Neural cell (in vitro differentiated cells): ENCODE measurements around the gene R3HDML. TPM values are rescaled to one million over a fixed set of nuclear protein-coding genes. Genes with fewer than 3 reads are reported as not detected.

Experiments
- H2AFZ ChIP-seq: fragments of 200-600, 300-800 bp; sonication (generic), shearing (Covaris generic); 2 replicates; pipeline ENCODE4 v1.6.0; 2014; ENCODE audit warnings: low read depth, mild to moderate bottlenecking, antibody characterized with exemption, low read length, moderate library complexity
- H3F3A ChIP-seq: fragments of 200-600 bp; shearing (Covaris generic); 2 replicates; pipeline ENCODE4 v1.6.1; 2016; ENCODE audit warnings: mild to moderate bottlenecking, moderate library complexity, mixed read lengths, antibody characterized with exemption, low read length; ENCODE audit not compliant: insufficient read depth, poor library complexity, severe bottlenecking
- H3K27ac ChIP-seq: fragments of 200-600, 300-800 bp; sonication (generic), shearing (Covaris generic); 2 replicates; pipeline ENCODE4 v1.5.1; 2014; ENCODE audit warnings: mild to moderate bottlenecking, low read length, moderate library complexity
- H3K27me3 ChIP-seq: fragments of 300-800, 200-600 bp; sonication (generic), shearing (Covaris generic); 2 replicates; pipeline ENCODE4 v1.6.0; 2014; ENCODE audit warnings: mild to moderate bottlenecking, low read depth, low read length, moderate library complexity; ENCODE audit not compliant: insufficient read depth
- H3K36me3 ChIP-seq: fragments of 300-800, 200-600 bp; sonication (generic), shearing (Covaris generic); 2 replicates; pipeline ENCODE4 v1.5.1; 2014; ENCODE audit warnings: mild to moderate bottlenecking, antibody characterized with exemption, low read length, moderate library complexity; ENCODE audit not compliant: insufficient read depth
- H3K4me2 ChIP-seq: fragments of 300-800, 200-600 bp; sonication (generic), shearing (Covaris generic); 2 replicates; pipeline ENCODE4 v1.6.0; 2014; ENCODE audit warnings: mild to moderate bottlenecking, low read length
- H3K4me3 ChIP-seq: fragments of 300-800, 200-600 bp; sonication (generic), shearing (Covaris generic); 2 replicates; pipeline ENCODE4 v1.5.1; 2014; ENCODE audit warnings: mild to moderate bottlenecking, low read length, moderate library complexity
- H3K79me2 ChIP-seq: fragments of 200-600 bp; shearing (Covaris generic); replicated peaks from 2 replicates; pipeline ENCODE4 v1.6.0; 2014; ENCODE audit warnings: mild to moderate bottlenecking, low read length, moderate library complexity; ENCODE audit not compliant: insufficient read depth
- H3K9ac ChIP-seq: fragments of 300-800, 200-600 bp; sonication (generic), shearing (Covaris generic); 2 replicates; pipeline ENCODE4 v1.6.1; 2016; ENCODE audit warnings: mild to moderate bottlenecking, low read length, mixed read lengths
- H3K9me2 ChIP-seq: fragments of 200-600 bp; shearing (Covaris generic); 2 replicates; pipeline ENCODE4 v1.6.1; 2016; ENCODE audit warnings: mild to moderate bottlenecking, low read length, mixed read lengths; ENCODE audit not compliant: insufficient read depth
- H3K9me3 ChIP-seq: fragments of 200-600, 300-800 bp; sonication (generic), shearing (Covaris generic); 2 replicates; pipeline ENCODE4 v1.6.1; 2016; ENCODE audit warnings: mild to moderate bottlenecking, mixed run types, low read length, moderate library complexity, mixed read lengths
- H4K20me1 ChIP-seq: fragments of 200-600 bp; shearing (Covaris generic); 2 replicates; pipeline ENCODE4 v1.6.1; 2016; ENCODE audit warnings: mild to moderate bottlenecking, mixed run types; ENCODE audit not compliant: insufficient read depth
- CTCF ChIP-seq: fragments of 450-650 bp; IDR thresholded peaks from 2 replicates; pipeline ENCODE4 v1.5.1; 2014; ENCODE audit warnings: antibody characterized with exemption, mild to moderate bottlenecking, moderate library complexity; ENCODE audit not compliant: poor library complexity, severe bottlenecking
- EP300 ChIP-seq: fragments of 450-650 bp; conservative IDR thresholded peaks from 2 replicates; pipeline ENCODE4 v1.6.1; 2014; ENCODE audit warnings: antibody characterized with exemption, mild to moderate bottlenecking, moderate library complexity; ENCODE audit not compliant: poor library complexity, severe bottlenecking
- EZH2 ChIP-seq: fragments of 200-600, 300-800 bp; shearing (Covaris generic), sonication (generic); IDR thresholded peaks from 2 replicates; pipeline ENCODE4 v1.6.1; 2014; ENCODE audit warnings: antibody characterized with exemption, low read length, borderline replicate concordance, mild to moderate bottlenecking; ENCODE audit not compliant: insufficient read depth, poor library complexity, severe bottlenecking
- MXI1 ChIP-seq: fragments of 450-650 bp; conservative IDR thresholded peaks from 2 replicates; pipeline ENCODE4 v1.6.1; 2014; ENCODE audit warnings: antibody characterized with exemption, mild to moderate bottlenecking; ENCODE audit not compliant: poor library complexity, severe bottlenecking
- RAD21 ChIP-seq: fragments of 450-650 bp; conservative IDR thresholded peaks from 2 replicates; pipeline ENCODE4 v1.6.1; 2014; ENCODE audit warnings: antibody characterized with exemption, mild to moderate bottlenecking, moderate library complexity
- REST ChIP-seq: IDR thresholded peaks from 2 replicates; pipeline ENCODE4 v1.6.1; 2012; ENCODE audit warnings: borderline replicate concordance
- SMC3 ChIP-seq: fragments of 450-650 bp; conservative IDR thresholded peaks from 2 replicates; pipeline ENCODE4 v1.6.1; 2014; ENCODE audit warnings: antibody characterized with exemption, mild to moderate bottlenecking, moderate library complexity; ENCODE audit not compliant: poor library complexity
- TAF1 ChIP-seq: IDR thresholded peaks from 2 replicates; pipeline ENCODE4 v1.6.1; 2012; ENCODE audit warnings: low read depth
- polyA plus RNA-seq: library from polyadenylated mRNA; depleted of rRNA; stranded (reverse); fragments of >200 nt; gene quantifications from 2 replicates; pipeline ENCODE4 v1.2.3, GENCODE V29; 2014

Gene R3HDML
- polyA plus RNA-seq, 1 donor from 2014 or later, result not detected

GRCh38 chr20:44334306-44334705 is 2.5 kb upstream of the R3HDML start:
- Histone ChIP-seq H3F3A (no peaks in the 10 kb centered on the region), H3K79me2 (no peaks in the 10 kb centered on the region), H3K4me2 (no peak overlapping the region), H4K20me1 (no peaks in the 10 kb centered on the region), H3K36me3 (no peaks in the 10 kb centered on the region), H3K9ac (no peak overlapping the region), H2AFZ (no peak overlapping the region), H3K27me3 (no peaks in the 10 kb centered on the region), H3K9me3 (no peaks in the 10 kb centered on the region), H3K4me3 (no peak overlapping the region), H3K9me2 (no peaks in the 10 kb centered on the region), H3K27ac (no peak overlapping the region)
- no peak for TF ChIP-seq RAD21
- TF ChIP-seq EZH2, result no peak
- no peak for TF ChIP-seq EP300
- no peak for TF ChIP-seq CTCF

GRCh38 chr20:44334709-44335108 is 2.1 kb upstream of the R3HDML start:
- Histone ChIP-seq H3K79me2 (no peaks in the 10 kb centered on the region), H3K9ac (no peak overlapping the region), H3K36me3 (no peaks in the 10 kb centered on the region), H3F3A (no peaks in the 10 kb centered on the region), H3K27ac (no peak overlapping the region), H3K9me2 (no peaks in the 10 kb centered on the region), H3K4me2 (no peak overlapping the region), H3K27me3 (no peaks in the 10 kb centered on the region), H3K4me3 (no peak overlapping the region), H2AFZ (no peak overlapping the region), H4K20me1 (no peaks in the 10 kb centered on the region), H3K9me3 (no peaks in the 10 kb centered on the region)
- TF ChIP-seq CTCF, result no peak
- no peak for TF ChIP-seq SMC3

GRCh38 chr20:44335675-44336074 is 1.2 kb upstream of the R3HDML start:
- no peak overlapping the region for H3K4me2 ChIP-seq
- H3K36me3 ChIP-seq, result no peaks in the 10 kb centered on the region
- no peak overlapping the region for H3K4me3 ChIP-seq
- H3F3A ChIP-seq, result no peaks in the 10 kb centered on the region
- H3K9ac ChIP-seq, result no peak overlapping the region
- H3K27ac ChIP-seq, result no peak overlapping the region
- no peaks in the 10 kb centered on the region for H3K27me3 ChIP-seq
- H3K79me2 ChIP-seq, result no peaks in the 10 kb centered on the region
- H2AFZ ChIP-seq, result no peak overlapping the region
- H4K20me1 ChIP-seq, result no peaks in the 10 kb centered on the region
- H3K9me3 ChIP-seq, result no peaks in the 10 kb centered on the region
- no peaks in the 10 kb centered on the region for H3K9me2 ChIP-seq
- TF ChIP-seq MXI1 (no peak), EP300 (no peak), TAF1 (no peak), REST (no peak), CTCF (no peak), EZH2 (no peak)
